IMR-90 (cell line): ENCODE data around the gene PRRG1. TPM values are rescaled to one million over a fixed set of nuclear protein-coding genes. Genes with fewer than 3 reads are reported as not detected.

Source experiments
- ATAC-seq: fragments of 200-7000 bp; cut with Tn5 transposase; 2 replicates; pipeline ENCODE4 v1.9.1; 2020; ENCODE audit warnings: low read depth, mild to moderate bottlenecking, moderate library complexity
- BruUV-seq: library from RNA; stranded (reverse); fragments of 400-500 nt; replicated peaks from 2 replicates; lab custom pipeline; 2021; lab: Mats Ljungman, UMichigan
- CTCF ChIA-PET: fragments of 300-600 bp; formaldehyde crosslinking; extraction: SDS; loops from one replicate; lab custom pipeline; 2021; ENCODE audit warnings: antibody characterized with exemption; lab: Yijun Ruan, JAX
- POLR2A ChIA-PET: fragments of 300-600 bp; sonication (Branson Sonifier 250); formaldehyde crosslinking; loops from one replicate; lab custom pipeline; 2022; ENCODE audit warnings: antibody characterized with exemption; ENCODE audit not compliant: unreplicated experiment; lab: Charles Lee
- DNase-seq: peaks from one replicate; pipeline ENCODE4 v3.0.0; 2013
- H2AFZ ChIP-seq: replicated peaks from 2 replicates; pipeline ENCODE3; 2013; ENCODE audit warnings: low read length, mild to moderate bottlenecking; ENCODE audit not compliant: poor library complexity
- H2AK5ac ChIP-seq: 2 replicates; pipeline ENCODE4 v1.6.1; 2013; ENCODE audit warnings: low read depth, low read length, inconsistent platforms
- H2AK9ac ChIP-seq: replicated peaks from 2 replicates; pipeline ENCODE3; 2013; ENCODE audit warnings: mild to moderate bottlenecking, low read depth, low read length, moderate library complexity; ENCODE audit not compliant: poor library complexity
- H2BK120ac ChIP-seq: 2 replicates; pipeline ENCODE4 v1.6.1; 2013; ENCODE audit warnings: low read depth, low read length, inconsistent platforms
- H2BK15ac ChIP-seq: 3 replicates; pipeline ENCODE4 v1.6.1; 2013; ENCODE audit warnings: low read depth, low read length, inconsistent platforms
- H2BK20ac ChIP-seq: 2 replicates; pipeline ENCODE4 v1.6.1; 2013; ENCODE audit warnings: low read depth, mild to moderate bottlenecking, inconsistent platforms, low read length, moderate library complexity
- H2BK5ac ChIP-seq: 2 replicates; pipeline ENCODE4 v1.6.1; 2013; ENCODE audit warnings: mild to moderate bottlenecking, low read depth, low read length, inconsistent platforms; ENCODE audit not compliant: poor library complexity, severe bottlenecking
- H3K14ac ChIP-seq: replicated peaks from 2 replicates; pipeline ENCODE4 v1.6.1; 2013; ENCODE audit warnings: low read depth, low read length, inconsistent platforms
- H3K18ac ChIP-seq: 2 replicates; pipeline ENCODE4 v1.6.1; 2013; ENCODE audit warnings: low read depth, low read length, control low read depth
- H3K23ac ChIP-seq: 2 replicates; pipeline ENCODE4 v1.6.1; 2013; ENCODE audit warnings: low read depth, low read length, inconsistent platforms
- H3K27ac ChIP-seq: 2 replicates; pipeline ENCODE4 v1.5.1; 2013; ENCODE audit warnings: mild to moderate bottlenecking, control low read depth, low read length; ENCODE audit not compliant: insufficient read depth
- H3K27me3 ChIP-seq: 2 replicates; pipeline ENCODE4 v1.6.1; 2013; ENCODE audit warnings: low read length; ENCODE audit not compliant: control insufficient read depth, insufficient read depth
- H3K36me3 ChIP-seq: 2 replicates; pipeline ENCODE4 v1.6.1; 2013; ENCODE audit warnings: low read length, mixed read lengths; ENCODE audit not compliant: control insufficient read depth, insufficient read depth
- H3K4ac ChIP-seq: 2 replicates; pipeline ENCODE4 v1.6.1; 2013; ENCODE audit warnings: low read depth, low read length, inconsistent platforms
- H3K4me1 ChIP-seq: 2 replicates; pipeline ENCODE4 v1.6.1; 2013; ENCODE audit warnings: low read length, mixed read lengths; ENCODE audit not compliant: control insufficient read depth, insufficient read depth
- H3K4me2 ChIP-seq: 2 replicates; pipeline ENCODE4 v1.6.1; 2013; ENCODE audit warnings: low read depth, mild to moderate bottlenecking, control low read depth, low read length, moderate library complexity
- H3K4me3 ChIP-seq: 2 replicates; pipeline ENCODE4 v1.5.1; 2013; ENCODE audit warnings: low read depth, mild to moderate bottlenecking, control low read depth, low read length, moderate library complexity; ENCODE audit not compliant: insufficient read depth
- H3K56ac ChIP-seq: 2 replicates; pipeline ENCODE4 v1.6.1; 2013; ENCODE audit warnings: low read length, inconsistent platforms; ENCODE audit not compliant: insufficient read depth; ENCODE audit errors: extremely low read depth
- H3K79me1 ChIP-seq, 2 experiments: 2 replicates each; pipeline ENCODE4 v1.6.1; 2013; ENCODE audit warnings: low read length in 2 of 2, inconsistent platforms in 1 of 2, low read depth in 1 of 2
- H3K9ac ChIP-seq: 2 replicates; pipeline ENCODE4 v1.6.1; 2013; ENCODE audit warnings: low read depth, low read length, control low read depth
- H3K9me1 ChIP-seq: 2 replicates; pipeline ENCODE4 v1.6.1; 2013; ENCODE audit warnings: low read length, inconsistent platforms; ENCODE audit not compliant: insufficient read depth
- H3K9me3 ChIP-seq: 2 replicates; pipeline ENCODE4 v1.6.1; 2013; ENCODE audit warnings: low read length; ENCODE audit not compliant: control insufficient read depth, insufficient read depth
- H4K20me1 ChIP-seq: 2 replicates; pipeline ENCODE4 v1.6.1; 2013; ENCODE audit warnings: low read length, inconsistent platforms; ENCODE audit not compliant: insufficient read depth
- H4K5ac ChIP-seq: 2 replicates; pipeline ENCODE4 v1.6.1; 2013; ENCODE audit warnings: mild to moderate bottlenecking, low read depth, low read length, control low read depth
- H4K8ac ChIP-seq, 2 experiments: 2 replicates each; pipeline ENCODE4 v1.6.1; 2013; ENCODE audit warnings: low read depth in 2 of 2, low read length in 2 of 2, control low read depth in 1 of 2, inconsistent platforms in 1 of 2
- H4K91ac ChIP-seq: 2 replicates; pipeline ENCODE4 v1.6.1; 2013; ENCODE audit warnings: low read depth, low read length, inconsistent platforms; ENCODE audit not compliant: insufficient read depth
- CHD1 ChIP-seq: IDR thresholded peaks from 2 replicates; pipeline ENCODE4 v1.6.1; 2012; ENCODE audit warnings: low read depth, low read length, improper control_type of control experiment
- POLR2A ChIP-seq: IDR thresholded peaks from 2 replicates; pipeline ENCODE4 v1.6.1; 2012; ENCODE audit warnings: mild to moderate bottlenecking, low read depth, low read length
- RFX5 ChIP-seq: IDR thresholded peaks from 2 replicates; pipeline ENCODE4 v1.8.0; 2012; ENCODE audit warnings: low read depth, mild to moderate bottlenecking, low read length, moderate library complexity
- WGBS, 2 experiments: methylation state at CpG; one replicate each; pipeline versions ENCODE4 v1.1.5 to v1.1.7; 2013; ENCODE audit warnings: missing lambda C conversion rate in 2 of 2; ENCODE audit not compliant: insufficient read length in 1 of 2; ENCODE audit errors: extremely low coverage in 2 of 2; 5-methylcytosine and 5-hydroxymethylcytosine counted together
- dilution Hi-C: fragments of 300-500 bp; cut with HindIII; formaldehyde crosslinking; loops from one replicate; pipeline ENCODE4 v1.14.3; 2018; ENCODE audit warnings: low sequenced_read_pairs; ENCODE audit not compliant: unreplicated experiment
- in situ Hi-C: fragments of 300-500 bp; cut with MboI; formaldehyde crosslinking; loops from 3 replicates; pipeline ENCODE4 v1.14.3; 2019; ENCODE audit warnings: low sequenced_read_pairs, inconsistent platforms, mixed read lengths
- intact Hi-C: fragments of 100-400 bp; cut with micrococcal nuclease; formaldehyde crosslinking; loops from 2 replicates; pipeline ENCODE4 v1.10.0; 2022
- polyA plus RNA-seq, 3 experiments: library from polyadenylated mRNA; depleted of rRNA; stranded (reverse); fragments of >200 nt; gene quantifications; 2 replicates each; pipeline ENCODE4 v1.2.3, GENCODE V29; 2012; ENCODE audit warnings: low replicate concordance in 1 of 3
- total RNA-seq: library from RNA; depleted of rRNA; stranded (reverse); fragments of >200 nt; gene quantifications from 2 replicates; pipeline ENCODE4 v1.2.3, GENCODE V29; 2012
- TF ChIP-seq, protein P1 (sequence below): fragments of 150-350 bp; IDR thresholded peaks from 2 replicates; pipeline ENCODE4 v1.6.1; 2016; ENCODE audit warnings: low read depth, mild to moderate bottlenecking, low read length, moderate library complexity, borderline replicate concordance

PRRG1 gene
- total and polyA plus RNA-seq, 2 of the 4 experiments (the other 2 are of a cell fraction): 9.0 to 11.1 TPM

DNA sequence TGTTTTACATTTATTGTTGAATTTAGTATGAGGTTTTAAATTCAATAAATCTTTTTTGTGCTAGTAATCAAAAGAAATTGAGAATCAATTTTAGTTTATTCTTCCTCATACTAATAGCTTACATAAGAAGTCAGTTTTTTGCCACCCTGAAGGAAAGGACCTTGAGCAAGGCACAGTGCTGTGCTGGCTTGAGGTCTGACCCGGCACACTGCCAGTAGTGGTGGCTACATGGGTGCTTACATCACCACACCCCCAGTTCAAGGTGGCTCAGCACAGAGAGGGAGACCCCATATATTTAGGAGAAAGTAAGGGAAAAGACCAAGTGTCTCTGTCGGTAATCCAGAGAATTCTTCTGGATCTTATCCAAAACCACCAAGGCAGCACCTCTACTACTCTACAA, 136.3 kb downstream of the PRRG1 start:
- Histone ChIP-seq H3K27me3 (no peaks in the 10 kb centered on the region), H3K9me1 (no peaks in the 10 kb centered on the region), H3K9ac (no peak overlapping the region), H2AK9ac (no peak overlapping the region), H3K27ac (no peak overlapping the region), H3K56ac (no peak overlapping the region), H3K79me1 (no peaks in the 10 kb centered on the region), H4K5ac (no peak overlapping the region), H4K91ac (no peak overlapping the region), H2AK5ac (no peak overlapping the region), H2BK20ac (no peak overlapping the region), H3K23ac (no peak overlapping the region), H2BK120ac (no peak overlapping the region), H3K4me2 (no peak overlapping the region), H2BK5ac (no peak overlapping the region), H3K4ac (no peak overlapping the region), H2AFZ (no peak overlapping the region), H4K20me1 (no peaks in the 10 kb centered on the region), H3K36me3 (0 out of 2 replicates have a peak, but pooled peaks cover 1% of the 10 kb centered on the region), H3K18ac (no peak overlapping the region), H4K8ac (no peak overlapping the region), H2BK15ac (no peak overlapping the region), H3K4me3 (no peak overlapping the region), H3K9me3 (no peaks in the 10 kb centered on the region), H3K14ac (no peak overlapping the region), H3K4me1 (no peaks in the 10 kb centered on the region)
- ChIA-PET POLR2A (no interaction called here), CTCF (interaction anchor here (0.9 kb wide), 1 partner anchor 11 kb away, joined by 3 read pairs; no protein-coding TSS in a partner anchor)
- dilution Hi-C loops (no loop called here), in situ Hi-C loops (no loop called here), intact Hi-C loops (no loop called here)
- BruUV-seq: no TSS peak
- WGBS, 2 experiments: no CpG with 5 or more reads among the region's 2 CpGs
- ATAC-seq: no peak
- DNase-seq: no peak
- TF ChIP-seq, protein P1, sequence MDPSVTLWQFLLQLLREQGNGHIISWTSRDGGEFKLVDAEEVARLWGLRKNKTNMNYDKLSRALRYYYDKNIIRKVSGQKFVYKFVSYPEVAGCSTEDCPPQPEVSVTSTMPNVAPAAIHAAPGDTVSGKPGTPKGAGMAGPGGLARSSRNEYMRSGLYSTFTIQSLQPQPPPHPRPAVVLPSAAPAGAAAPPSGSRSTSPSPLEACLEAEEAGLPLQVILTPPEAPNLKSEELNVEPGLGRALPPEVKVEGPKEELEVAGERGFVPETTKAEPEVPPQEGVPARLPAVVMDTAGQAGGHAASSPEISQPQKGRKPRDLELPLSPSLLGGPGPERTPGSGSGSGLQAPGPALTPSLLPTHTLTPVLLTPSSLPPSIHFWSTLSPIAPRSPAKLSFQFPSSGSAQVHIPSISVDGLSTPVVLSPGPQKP: no peak
- TF ChIP-seq CHD1: no peak
- TF ChIP-seq POLR2A: no peak
- TF ChIP-seq RFX5: no peak
